SU-DHL-6 (cell line): ENCODE measurements around the gene DLG1.

Source experiments
- H2AFZ ChIP-seq: fragments of 200-600 bp; sonication (generic); 2 replicates; pipeline ENCODE4 v1.6.1; 2014; ENCODE audit warnings: low read depth, mild to moderate bottlenecking, moderate library complexity, mixed read lengths, antibody characterized with exemption, low read length; ENCODE audit not compliant: severe bottlenecking
- H3F3A ChIP-seq: fragments of 200-600 bp; shearing (Covaris generic); 2 replicates; pipeline ENCODE4 v1.6.0; 2016; ENCODE audit warnings: antibody characterized with exemption, mild to moderate bottlenecking; ENCODE audit not compliant: insufficient read depth
- H3K27ac ChIP-seq: fragments of 200-600 bp; sonication (generic); 2 replicates; pipeline ENCODE4 v1.5.1; 2016; ENCODE audit warnings: low read depth, mild to moderate bottlenecking, low read length, moderate library complexity, mixed read lengths
- H3K27me3 ChIP-seq: fragments of 200-600 bp; sonication (generic), shearing (Covaris generic); 2 replicates; pipeline ENCODE4 v1.6.0; 2014; ENCODE audit warnings: mild to moderate bottlenecking, low read length
- H3K36me3 ChIP-seq: fragments of 200-600 bp; sonication (generic); 2 replicates; pipeline ENCODE4 v1.6.1; 2014; ENCODE audit warnings: mild to moderate bottlenecking, low read length, mixed read lengths
- H3K4me2 ChIP-seq: fragments of 300-600, 200-600 bp; shearing (Covaris generic), sonication (generic); 2 replicates; pipeline ENCODE4 v1.6.0; 2014; ENCODE audit warnings: low read length, low read depth, mild to moderate bottlenecking; ENCODE audit not compliant: poor library complexity, severe bottlenecking
- H3K4me3 ChIP-seq: fragments of 200-600 bp; sonication (generic); 2 replicates; pipeline ENCODE4 v1.5.1; 2014; ENCODE audit warnings: antibody characterized with exemption, low read length, mild to moderate bottlenecking, mixed read lengths; ENCODE audit not compliant: insufficient read depth, poor library complexity, severe bottlenecking
- H3K79me2 ChIP-seq: fragments of 200-600 bp; sonication (generic); 2 replicates; pipeline ENCODE4 v1.6.1; 2014; ENCODE audit warnings: mild to moderate bottlenecking, low read length, moderate library complexity; ENCODE audit not compliant: insufficient read depth
- H3K9ac ChIP-seq: fragments of 200-600 bp; sonication (generic); 2 replicates; pipeline ENCODE4 v1.7.0; 2014; ENCODE audit warnings: mild to moderate bottlenecking, low read length
- H3K9me2 ChIP-seq: fragments of 200-600 bp; sonication (generic); replicated peaks from 2 replicates; pipeline ENCODE4 v1.6.1; 2014; ENCODE audit warnings: low read length; ENCODE audit not compliant: insufficient read depth
- H3K9me3 ChIP-seq: fragments of 200-600 bp; sonication (generic); 2 replicates; pipeline ENCODE4 v1.6.1; 2014; ENCODE audit warnings: low read length, mixed read lengths; ENCODE audit not compliant: insufficient read depth
- H4K20me1 ChIP-seq: fragments of 200-600 bp; sonication (generic); 2 replicates; pipeline ENCODE4 v1.6.1; 2014; ENCODE audit warnings: low read depth, mild to moderate bottlenecking, antibody characterized with exemption, low read length, moderate library complexity, mixed read lengths
- CTCF ChIP-seq: fragments of 200-600 bp; sonication (generic); IDR thresholded peaks from one replicate; pipeline ENCODE4 v1.5.1; 2017; ENCODE audit warnings: antibody characterized with exemption, mild to moderate bottlenecking, low read length, moderate library complexity; ENCODE audit not compliant: insufficient read depth, poor library complexity, severe bottlenecking
- EZH2phosphoT487 ChIP-seq: fragments of 200-600 bp; sonication (generic), shearing (Covaris generic); conservative IDR thresholded peaks from 2 replicates; pipeline ENCODE4 v1.6.1; 2018; ENCODE audit warnings: mild to moderate bottlenecking, antibody characterized with exemption, low read length, moderate library complexity, mixed read lengths

The DLG1 gene

GRCh38 chr3:197296545-197296944, 1.9 kb downstream of the DLG1 start:
- H3K36me3 ChIP-seq: peaks cover 27% of the 10 kb centered on the region; the same call in 1 of the 2 replicates

GRCh38 chr3:197295871-197296270, 2.5 kb downstream of the DLG1 start:
- Histone ChIP-seq H3K4me3 (peak overlapping the region; percentile 98), H3K9ac (peak overlapping the region; percentile 92; the same call in 1 of the 2 replicates), H3F3A (peaks cover 22% of the 10 kb centered on the region)

More at GRCh38 chr3:197296545-197296944, 1.9 kb downstream of the DLG1 start:
- TF ChIP-seq EZH2phosphoT487: no peak
- no peak for TF ChIP-seq CTCF
- H4K20me1 ChIP-seq: no peaks in the 10 kb centered on the region; the same call in 1 of the 2 replicates
- H2AFZ ChIP-seq: no peak overlapping the region
- H3F3A ChIP-seq: peaks cover 22% of the 10 kb centered on the region
- H3K9ac ChIP-seq: peak overlapping the region; percentile 92
- peaks cover 54% of the 10 kb centered on the region for H3K79me2 ChIP-seq
- peak overlapping the region; percentile 98 for H3K4me3 ChIP-seq
- H3K27me3 ChIP-seq: no peaks in the 10 kb centered on the region
- H3K4me2 ChIP-seq: peak overlapping the region; percentile 95
- H3K9me2 ChIP-seq: no peaks in the 10 kb centered on the region
- H3K9me3 ChIP-seq: no peaks in the 10 kb centered on the region
- H3K27ac ChIP-seq: peak overlapping the region; percentile 83

GRCh38 chr3:197293605-197294237, 4.7 kb downstream of the DLG1 start:
- H3K36me3 ChIP-seq: peaks cover 45% of the 10 kb centered on the region; the same call in 1 of the 2 replicates
- no peak overlapping the region for H2AFZ ChIP-seq
- no peak overlapping the region for H3K4me3 ChIP-seq
- H3K9ac ChIP-seq: no peak overlapping the region
- no peaks in the 10 kb centered on the region for H3K9me2 ChIP-seq
- H3F3A ChIP-seq: peaks cover 22% of the 10 kb centered on the region
- H3K9me3 ChIP-seq: no peaks in the 10 kb centered on the region
- H3K27me3 ChIP-seq: no peaks in the 10 kb centered on the region
- H3K4me2 ChIP-seq: no peak overlapping the region
- TF ChIP-seq EZH2phosphoT487 (no peak), CTCF (no peak)
- H3K27ac ChIP-seq: no peak overlapping the region
- peaks cover 80% of the 10 kb centered on the region for H3K79me2 ChIP-seq
- no peaks in the 10 kb centered on the region; the same call in 1 of the 2 replicates for H4K20me1 ChIP-seq

More at GRCh38 chr3:197295871-197296270, 2.5 kb downstream of the DLG1 start:
- peaks cover 61% of the 10 kb centered on the region for H3K79me2 ChIP-seq
- H3K4me2 ChIP-seq: peak overlapping the region; percentile 95
- H2AFZ ChIP-seq: no peak overlapping the region
- peaks cover 30% of the 10 kb centered on the region; the same call in 1 of the 2 replicates for H3K36me3 ChIP-seq
- H3K27me3 ChIP-seq: no peaks in the 10 kb centered on the region
- no peaks in the 10 kb centered on the region for H3K9me3 ChIP-seq
- H4K20me1 ChIP-seq: no peaks in the 10 kb centered on the region; the same call in 1 of the 2 replicates
- H3K27ac ChIP-seq: peak overlapping the region; percentile 83; the same call in 1 of the 2 replicates
- no peak for TF ChIP-seq EZH2phosphoT487
- no peak for TF ChIP-seq CTCF
- no peaks in the 10 kb centered on the region for H3K9me2 ChIP-seq
